K562 (cell line): ENCODE data around the gene LILRB3. TPM values are rescaled to one million over a fixed set of nuclear protein-coding genes. Genes with fewer than 3 reads are reported as not detected.

Source experiments
- CAMTA2 ChIP-seq: fragments of 250-450 bp; sonication (Bioruptor Pico); conservative IDR thresholded peaks from 2 replicates; pipeline ENCODE4 v1.5.1; 2022
- CBX1 ChIP-seq: sonication (generic); IDR thresholded peaks from 2 replicates; pipeline ENCODE4 v1.6.1; 2016; ENCODE audit warnings: antibody characterized with exemption, low read depth, mild to moderate bottlenecking
- CEBPG ChIP-seq, 3 experiments: fragments of 200-800 bp in 1 of 3; sonication (Bioruptor generic) in 1 of 3; sonication (generic) in 1 of 3; formaldehyde crosslinking in 1 of 3; IDR thresholded peaks in 2 of 3; conservative IDR thresholded peaks in 1 of 3; 2 replicates each; pipeline versions ENCODE4 v1.6.1 to v1.8.0; 2016 to 2022; ENCODE audit warnings: missing compliant biosample characterization in 2 of 3, missing genetic modification characterization in 2 of 3, mild to moderate bottlenecking in 1 of 3, missing genetic modification reagents in 1 of 3
- CHD1 ChIP-seq: fragments of 200-600 bp; sonication (generic); IDR thresholded peaks from one replicate; pipeline ENCODE4 v1.6.1; 2012; ENCODE audit warnings: mild to moderate bottlenecking, moderate library complexity, low read length, inconsistent platforms
- CHD2 ChIP-seq: IDR thresholded peaks from 2 replicates; pipeline ENCODE4 v1.6.1; 2011; ENCODE audit warnings: low read depth, low read length
- ETV5 ChIP-seq: sonication (generic); formaldehyde crosslinking; IDR thresholded peaks from 2 replicates; pipeline ENCODE4 v1.4.0; 2020; ENCODE audit warnings: low read depth, mild to moderate bottlenecking, missing genetic modification reagents
- HDAC1 ChIP-seq, 2 experiments: fragments of 450-650 bp; IDR thresholded peaks; 2 replicates each; pipeline ENCODE4 v1.6.1; 2016 to 2017; ENCODE audit warnings: inconsistent platforms in 1 of 2, mild to moderate bottlenecking in 1 of 2, moderate library complexity in 1 of 2
- HDGF ChIP-seq: fragments of 450-650 bp; IDR thresholded peaks from 2 replicates; pipeline ENCODE4 v1.6.1; 2016
- MEF2D ChIP-seq: conservative IDR thresholded peaks from 2 replicates; pipeline ENCODE4 v1.6.1; 2016; ENCODE audit warnings: low read depth, missing genetic modification characterization, missing compliant biosample characterization
- NBN ChIP-seq: fragments of 450-650 bp; IDR thresholded peaks from 2 replicates; pipeline ENCODE4 v1.6.1; 2016; ENCODE audit warnings: low read depth, mild to moderate bottlenecking
- NONO ChIP-seq, 2 experiments: fragments of 200-400 bp in 1 of 2; fragments of 450-650 bp in 1 of 2; formaldehyde crosslinking in 1 of 2; IDR thresholded peaks; 2 replicates each; pipeline ENCODE4 v1.6.1; 2017; ENCODE audit warnings: low read depth in 2 of 2, mild to moderate bottlenecking in 2 of 2, moderate library complexity in 2 of 2, low read length in 1 of 2
- POLR2G ChIP-seq: fragments of 200-400 bp; formaldehyde crosslinking; IDR thresholded peaks from 2 replicates; pipeline ENCODE4 v1.6.1; 2017; ENCODE audit warnings: low read depth, mild to moderate bottlenecking, antibody characterized with exemption, low read length, moderate library complexity
- PURB ChIP-seq: sonication (generic); formaldehyde crosslinking; IDR thresholded peaks from 2 replicates; pipeline ENCODE4 v1.9.0; 2021; ENCODE audit warnings: low read depth, mild to moderate bottlenecking, missing genetic modification reagents
- SRSF1 ChIP-seq: fragments of 200-400 bp; formaldehyde crosslinking; IDR thresholded peaks from 2 replicates; pipeline ENCODE4 v1.6.1; 2017; ENCODE audit warnings: mild to moderate bottlenecking, low read depth, low read length, moderate library complexity
- SRSF9 ChIP-seq: fragments of 200-400 bp; formaldehyde crosslinking; IDR thresholded peaks from 2 replicates; pipeline ENCODE4 v1.6.1; 2017; ENCODE audit warnings: low read depth, low read length, borderline replicate concordance
- TARDBP ChIP-seq: fragments of 450-650 bp; IDR thresholded peaks from 2 replicates; pipeline ENCODE4 v1.6.1; 2016
- YY1 ChIP-seq, 3 experiments: IDR thresholded peaks; 2 replicates each; pipeline ENCODE4 v1.6.1; 2011; ENCODE audit warnings: low read length in 2 of 3, mild to moderate bottlenecking in 2 of 3, moderate library complexity in 2 of 3, borderline replicate concordance in 1 of 3, control low read depth in 1 of 3, low read depth in 1 of 3; ENCODE audit not compliant: insufficient read depth in 3 of 3, insufficient replicate concordance in 2 of 3, control insufficient read depth in 1 of 3, insufficient read length in 1 of 3; ENCODE audit errors: extremely low read depth in 1 of 3
- ZFPM2 ChIP-seq: fragments of 250-450 bp; sonication (Bioruptor Pico); IDR thresholded peaks from 2 replicates; pipeline ENCODE4 v1.5.1; 2022; ENCODE audit warnings: mild to moderate bottlenecking
- ZKSCAN1 ChIP-seq: fragments of 150-350 bp; IDR thresholded peaks from 2 replicates; pipeline ENCODE4 v1.6.1; 2016; ENCODE audit warnings: low read depth, low read length
- ZNF740 ChIP-seq, 3 experiments: fragments of 200-800 bp in 1 of 3; sonication (Bioruptor generic) in 1 of 3; sonication (generic) in 1 of 3; formaldehyde crosslinking in 1 of 3; IDR thresholded peaks; 2 replicates each; pipeline versions ENCODE4 v1.6.1 to v1.8.0; 2016 to 2022; ENCODE audit warnings: mild to moderate bottlenecking in 2 of 3, missing compliant biosample characterization in 2 of 3, missing genetic modification characterization in 2 of 3, missing genetic modification reagents in 1 of 3
- polyA plus RNA-seq, 8 experiments: library from polyadenylated mRNA; depleted of rRNA in 4 of 8; stranded (reverse) in 5 of 8; unstranded in 3 of 8; fragments of >200 nt; fragmentation: Nextera tagmentation in 2 of 8; fragmentation: Illumina TruSeq in 1 of 8; extraction: Ambion mirVana in 2 of 8; extraction: Trizol in 1 of 8; gene quantifications; 2 replicates each; pipeline versions ENCODE4 v1.2.1 to v1.2.3, GENCODE V29; 2011 to 2014; ENCODE audit warnings: inconsistent platforms in 1 of 8, missing spikeins in 1 of 8
- total RNA-seq, 7 experiments: library from RNA; depleted of rRNA in 6 of 7; stranded (reverse); fragments of >200 nt in 6 of 7; fragmentation: Illumina TruSeq in 2 of 7; extraction: Trizol in 2 of 7; gene quantifications; 2 replicates each; pipeline versions ENCODE4 v1.2.1 to v1.2.3, GENCODE V29; 2011 to 2021; ENCODE audit warnings: low replicate concordance in 1 of 7
- TF ChIP-seq, protein P1 (sequence below): fragments of 250-450 bp; sonication (Bioruptor Pico); IDR thresholded peaks from 2 replicates; pipeline ENCODE4 v1.4.0; 2020

The LILRB3 gene
- total and polyA plus RNA-seq, 9 of the 15 experiments (the other 6 are each of a cell fraction or from before 2014, with no cell fraction given): 0.01 to 0.09 TPM; not detected in 7

DNA sequence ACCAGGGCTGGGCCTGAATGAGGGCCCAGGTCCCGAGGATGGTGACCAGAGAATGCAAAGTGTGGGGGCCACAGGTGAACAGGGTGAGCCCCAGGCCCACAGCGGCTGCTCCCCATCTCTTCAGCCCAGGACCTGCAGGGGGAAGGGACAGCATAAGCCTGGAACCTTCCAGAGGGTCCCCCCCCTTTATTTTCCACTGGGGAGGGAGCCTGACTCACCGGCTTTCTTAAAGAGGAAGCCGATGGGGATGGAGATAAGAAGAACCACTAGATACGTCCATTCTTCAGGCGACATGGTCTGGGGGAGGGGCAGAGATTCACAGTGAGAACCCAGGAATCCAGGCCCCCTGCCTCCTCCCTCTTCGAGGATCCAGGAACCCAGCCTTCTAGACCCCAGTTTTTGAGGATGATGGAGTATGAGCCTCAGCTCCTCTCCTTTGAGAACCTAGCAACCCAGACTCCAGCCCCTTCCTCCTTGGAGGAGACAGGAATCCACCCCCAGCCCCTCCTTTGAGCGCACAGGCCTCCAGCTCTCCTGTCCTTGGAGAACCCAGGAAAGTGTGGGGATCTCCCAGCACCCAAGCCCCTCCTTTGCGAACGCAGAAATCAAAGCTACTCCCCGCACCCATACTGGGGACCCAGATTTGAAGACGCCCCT is 34.5 kb downstream of the LILRB3 start (continued):
- TF ChIP-seq, protein P1, sequence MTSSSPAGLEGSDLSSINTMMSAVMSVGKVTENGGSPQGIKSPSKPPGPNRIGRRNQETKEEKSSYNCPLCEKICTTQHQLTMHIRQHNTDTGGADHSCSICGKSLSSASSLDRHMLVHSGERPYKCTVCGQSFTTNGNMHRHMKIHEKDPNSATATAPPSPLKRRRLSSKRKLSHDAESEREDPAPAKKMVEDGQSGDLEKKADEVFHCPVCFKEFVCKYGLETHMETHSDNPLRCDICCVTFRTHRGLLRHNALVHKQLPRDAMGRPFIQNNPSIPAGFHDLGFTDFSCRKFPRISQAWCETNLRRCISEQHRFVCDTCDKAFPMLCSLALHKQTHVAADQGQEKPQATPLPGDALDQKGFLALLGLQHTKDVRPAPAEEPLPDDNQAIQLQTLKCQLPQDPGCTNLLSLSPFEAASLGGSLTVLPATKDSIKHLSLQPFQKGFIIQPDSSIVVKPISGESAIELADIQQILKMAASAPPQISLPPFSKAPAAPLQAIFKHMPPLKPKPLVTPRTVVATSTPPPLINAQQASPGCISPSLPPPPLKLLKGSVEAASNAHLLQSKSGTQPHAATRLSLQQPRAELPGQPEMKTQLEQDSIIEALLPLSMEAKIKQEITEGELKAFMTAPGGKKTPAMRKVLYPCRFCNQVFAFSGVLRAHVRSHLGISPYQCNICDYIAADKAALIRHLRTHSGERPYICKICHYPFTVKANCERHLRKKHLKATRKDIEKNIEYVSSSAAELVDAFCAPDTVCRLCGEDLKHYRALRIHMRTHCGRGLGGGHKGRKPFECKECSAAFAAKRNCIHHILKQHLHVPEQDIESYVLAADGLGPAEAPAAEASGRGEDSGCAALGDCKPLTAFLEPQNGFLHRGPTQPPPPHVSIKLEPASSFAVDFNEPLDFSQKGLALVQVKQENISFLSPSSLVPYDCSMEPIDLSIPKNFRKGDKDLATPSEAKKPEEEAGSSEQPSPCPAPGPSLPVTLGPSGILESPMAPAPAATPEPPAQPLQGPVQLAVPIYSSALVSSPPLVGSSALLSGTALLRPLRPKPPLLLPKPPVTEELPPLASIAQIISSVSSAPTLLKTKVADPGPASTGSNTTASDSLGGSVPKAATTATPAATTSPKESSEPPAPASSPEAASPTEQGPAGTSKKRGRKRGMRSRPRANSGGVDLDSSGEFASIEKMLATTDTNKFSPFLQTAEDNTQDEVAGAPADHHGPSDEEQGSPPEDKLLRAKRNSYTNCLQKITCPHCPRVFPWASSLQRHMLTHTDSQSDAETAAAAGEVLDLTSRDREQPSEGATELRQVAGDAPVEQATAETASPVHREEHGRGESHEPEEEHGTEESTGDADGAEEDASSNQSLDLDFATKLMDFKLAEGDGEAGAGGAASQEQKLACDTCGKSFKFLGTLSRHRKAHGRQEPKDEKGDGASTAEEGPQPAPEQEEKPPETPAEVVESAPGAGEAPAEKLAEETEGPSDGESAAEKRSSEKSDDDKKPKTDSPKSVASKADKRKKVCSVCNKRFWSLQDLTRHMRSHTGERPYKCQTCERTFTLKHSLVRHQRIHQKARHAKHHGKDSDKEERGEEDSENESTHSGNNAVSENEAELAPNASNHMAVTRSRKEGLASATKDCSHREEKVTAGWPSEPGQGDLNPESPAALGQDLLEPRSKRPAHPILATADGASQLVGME (CRISPR knock-in tag): peak; percentile 68
- no peak for TF ChIP-seq CBX1
- no peak for TF ChIP-seq ETV5 (CRISPR knock-in tag)
- no peak for TF ChIP-seq POLR2G
- peak in 1 of 3 experiments; percentile 70 for TF ChIP-seq YY1 (IDR thresholded peaks at IDR 0.05; ENCODE audit: borderline replicate concordance in 1 of 3, control insufficient read depth in 1 of 3, extremely low read depth in 1 of 3, insufficient read depth in 3 of 3, insufficient read length in 1 of 3, insufficient replicate concordance in 2 of 3, low read depth in 1 of 3, low read length in 2 of 3)
- TF ChIP-seq NBN: peak; percentile 77; the same call in 1 of the 2 replicates
- peak; percentile 41 for TF ChIP-seq CHD1
- peak; percentile 86 for TF ChIP-seq ZNF740 (CRISPR knock-in tag; IDR thresholded peaks at IDR 0.05)
- peak in 1 of 2 experiments; percentile 84; a peak in 2 of 4 replicates for TF ChIP-seq ZNF740 (tag; IDR thresholded peaks at IDR 0.05)
- no peak for TF ChIP-seq CEBPG (CRISPR knock-in tag; IDR thresholded peaks at IDR 0.05)
- no peak for TF ChIP-seq CEBPG (tag; conservative IDR thresholded peaks at IDR 0.05 in 1 of 2, IDR thresholded peaks at IDR 0.05 in 1 of 2)
- TF ChIP-seq NONO (IDR thresholded peaks at IDR 0.05; ENCODE audit: low read depth in 2 of 2, low read length in 1 of 2): no peak
- TF ChIP-seq TARDBP: no peak
- no peak for TF ChIP-seq ZKSCAN1
- TF ChIP-seq SRSF9: no peak
- TF ChIP-seq CHD2: no peak; the same call in 1 of the 2 replicates
- TF ChIP-seq HDGF: no peak
- peak in 1 of 2 experiments; percentile 69; a peak in 1 of 4 replicates for TF ChIP-seq HDAC1 (IDR thresholded peaks at IDR 0.05)
- TF ChIP-seq SRSF1: no peak
- TF ChIP-seq CAMTA2 (CRISPR knock-in tag): no peak
- TF ChIP-seq PURB (CRISPR knock-in tag): no peak
- 0 out of 2 replicates have a peak, but pooled peaks have one; percentile 33 for TF ChIP-seq MEF2D (tag)
- TF ChIP-seq ZFPM2 (CRISPR knock-in tag): no peak
